ENCODE results near the gene KCNA5.

Gene KCNA5

DNA sequence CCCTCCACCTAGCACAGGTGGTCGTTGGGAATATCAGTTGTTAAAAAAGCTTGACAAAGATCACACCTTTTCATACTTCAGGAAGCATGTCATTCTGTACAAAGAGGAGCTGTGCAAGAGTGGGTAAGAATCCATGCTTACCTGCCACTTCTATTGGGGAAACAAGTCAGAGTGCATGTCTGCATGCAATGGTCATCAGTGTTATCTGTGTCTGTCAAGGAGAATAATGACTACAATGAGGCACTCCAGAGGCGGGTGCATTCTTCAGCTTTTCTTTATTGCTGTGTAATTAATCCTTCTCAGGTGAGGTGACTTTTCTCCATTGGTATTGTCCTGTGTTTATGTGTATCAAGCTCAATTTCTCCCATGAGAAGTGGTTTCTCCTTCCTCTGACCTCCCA is 24.4 kb downstream of the KCNA5 start:
- TF ChIP-seq GABPA (IDR thresholded peaks at IDR 0.05; ENCODE audit: low read depth) (no peak), POLR2AphosphoS5 (IDR thresholded peaks at IDR 0.05; ENCODE audit: low read depth) (no peak), SPI1 (IDR thresholded peaks at IDR 0.05; ENCODE audit: borderline replicate concordance, low read depth) (no peak)
- TF ChIP-seq, protein P1, sequence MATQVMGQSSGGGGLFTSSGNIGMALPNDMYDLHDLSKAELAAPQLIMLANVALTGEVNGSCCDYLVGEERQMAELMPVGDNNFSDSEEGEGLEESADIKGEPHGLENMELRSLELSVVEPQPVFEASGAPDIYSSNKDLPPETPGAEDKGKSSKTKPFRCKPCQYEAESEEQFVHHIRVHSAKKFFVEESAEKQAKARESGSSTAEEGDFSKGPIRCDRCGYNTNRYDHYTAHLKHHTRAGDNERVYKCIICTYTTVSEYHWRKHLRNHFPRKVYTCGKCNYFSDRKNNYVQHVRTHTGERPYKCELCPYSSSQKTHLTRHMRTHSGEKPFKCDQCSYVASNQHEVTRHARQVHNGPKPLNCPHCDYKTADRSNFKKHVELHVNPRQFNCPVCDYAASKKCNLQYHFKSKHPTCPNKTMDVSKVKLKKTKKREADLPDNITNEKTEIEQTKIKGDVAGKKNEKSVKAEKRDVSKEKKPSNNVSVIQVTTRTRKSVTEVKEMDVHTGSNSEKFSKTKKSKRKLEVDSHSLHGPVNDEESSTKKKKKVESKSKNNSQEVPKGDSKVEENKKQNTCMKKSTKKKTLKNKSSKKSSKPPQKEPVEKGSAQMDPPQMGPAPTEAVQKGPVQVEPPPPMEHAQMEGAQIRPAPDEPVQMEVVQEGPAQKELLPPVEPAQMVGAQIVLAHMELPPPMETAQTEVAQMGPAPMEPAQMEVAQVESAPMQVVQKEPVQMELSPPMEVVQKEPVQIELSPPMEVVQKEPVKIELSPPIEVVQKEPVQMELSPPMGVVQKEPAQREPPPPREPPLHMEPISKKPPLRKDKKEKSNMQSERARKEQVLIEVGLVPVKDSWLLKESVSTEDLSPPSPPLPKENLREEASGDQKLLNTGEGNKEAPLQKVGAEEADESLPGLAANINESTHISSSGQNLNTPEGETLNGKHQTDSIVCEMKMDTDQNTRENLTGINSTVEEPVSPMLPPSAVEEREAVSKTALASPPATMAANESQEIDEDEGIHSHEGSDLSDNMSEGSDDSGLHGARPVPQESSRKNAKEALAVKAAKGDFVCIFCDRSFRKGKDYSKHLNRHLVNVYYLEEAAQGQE (IDR thresholded peaks at IDR 0.05; ENCODE audit: insufficient replicate concordance, low read depth), result no peak
- TF ChIP-seq, protein P2, sequence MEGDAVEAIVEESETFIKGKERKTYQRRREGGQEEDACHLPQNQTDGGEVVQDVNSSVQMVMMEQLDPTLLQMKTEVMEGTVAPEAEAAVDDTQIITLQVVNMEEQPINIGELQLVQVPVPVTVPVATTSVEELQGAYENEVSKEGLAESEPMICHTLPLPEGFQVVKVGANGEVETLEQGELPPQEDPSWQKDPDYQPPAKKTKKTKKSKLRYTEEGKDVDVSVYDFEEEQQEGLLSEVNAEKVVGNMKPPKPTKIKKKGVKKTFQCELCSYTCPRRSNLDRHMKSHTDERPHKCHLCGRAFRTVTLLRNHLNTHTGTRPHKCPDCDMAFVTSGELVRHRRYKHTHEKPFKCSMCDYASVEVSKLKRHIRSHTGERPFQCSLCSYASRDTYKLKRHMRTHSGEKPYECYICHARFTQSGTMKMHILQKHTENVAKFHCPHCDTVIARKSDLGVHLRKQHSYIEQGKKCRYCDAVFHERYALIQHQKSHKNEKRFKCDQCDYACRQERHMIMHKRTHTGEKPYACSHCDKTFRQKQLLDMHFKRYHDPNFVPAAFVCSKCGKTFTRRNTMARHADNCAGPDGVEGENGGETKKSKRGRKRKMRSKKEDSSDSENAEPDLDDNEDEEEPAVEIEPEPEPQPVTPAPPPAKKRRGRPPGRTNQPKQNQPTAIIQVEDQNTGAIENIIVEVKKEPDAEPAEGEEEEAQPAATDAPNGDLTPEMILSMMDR (IDR thresholded peaks at IDR 0.05; ENCODE audit: insufficient read depth, low read length), result no peak
- Histone ChIP-seq H3K4me3 (replicated peaks; ENCODE audit: insufficient read depth, low read length) (no peak overlapping the region), H3K27me3 (ENCODE audit: insufficient read depth, poor library complexity, severe bottlenecking) (peaks cover 2% of the 10 kb centered on the region), H3K27ac (replicated peaks) (no peak overlapping the region)
- no peak for DNase-seq (ENCODE audit: low read depth in 1 of 2, low spot score in 1 of 2)

DNA sequence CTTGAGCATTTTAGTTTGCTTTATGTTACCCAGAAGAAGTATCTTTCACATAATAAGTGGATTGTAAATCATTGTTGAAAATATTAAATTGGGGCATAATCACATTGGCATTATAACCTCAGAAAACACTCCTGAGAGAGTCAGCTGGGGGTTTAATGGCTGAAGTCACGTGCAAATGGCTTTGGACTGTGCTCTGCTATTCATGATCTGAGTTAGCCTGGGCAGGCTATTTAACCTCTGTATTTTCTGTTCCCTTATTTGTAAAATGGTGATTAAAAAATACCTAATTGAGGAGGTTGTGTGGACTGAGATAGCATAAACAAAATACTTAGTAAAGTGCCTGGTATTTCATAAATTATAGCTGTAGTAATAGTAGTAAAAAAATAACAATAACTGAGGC is 24.9 kb downstream of the KCNA5 start:
- TF ChIP-seq SPI1 (IDR thresholded peaks at IDR 0.05; ENCODE audit: borderline replicate concordance, low read depth), result no peak
- TF ChIP-seq, protein P1 (IDR thresholded peaks at IDR 0.05; ENCODE audit: insufficient replicate concordance, low read depth), result no peak
- no peak for TF ChIP-seq GABPA (IDR thresholded peaks at IDR 0.05; ENCODE audit: low read depth)
- TF ChIP-seq, protein P2 (IDR thresholded peaks at IDR 0.05; ENCODE audit: insufficient read depth, low read length), result no peak
- TF ChIP-seq POLR2AphosphoS5 (IDR thresholded peaks at IDR 0.05; ENCODE audit: low read depth), result no peak
- Histone ChIP-seq H3K27me3 (ENCODE audit: insufficient read depth, poor library complexity, severe bottlenecking) (peaks cover 2% of the 10 kb centered on the region), H3K27ac (replicated peaks) (no peak overlapping the region), H3K4me3 (replicated peaks; ENCODE audit: insufficient read depth, low read length) (no peak overlapping the region)
- DNase-seq (ENCODE audit: low read depth in 1 of 2, low spot score in 1 of 2), result no peak

DNA sequence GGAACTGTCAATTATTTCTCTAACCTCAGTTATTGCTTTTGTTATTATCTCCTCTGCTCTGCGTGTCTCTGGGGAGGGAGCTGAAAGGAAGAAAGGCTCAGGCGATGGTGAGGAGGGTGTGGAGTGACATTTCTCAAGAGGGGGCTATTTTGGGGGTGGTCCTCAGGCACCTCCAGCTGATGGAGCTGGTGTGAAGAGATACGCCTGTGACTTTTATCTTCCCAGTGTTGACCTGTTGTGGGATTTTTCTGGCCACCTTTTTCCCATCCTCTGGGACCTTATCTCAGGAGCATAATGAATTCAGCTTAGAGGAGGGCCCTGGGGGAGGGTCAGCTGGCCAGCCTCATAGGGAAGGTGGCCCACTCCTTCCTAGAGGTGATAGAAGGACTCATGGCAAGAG is 26.4 kb downstream of the KCNA5 start:
- no peak overlapping the region for H3K4me3 ChIP-seq (replicated peaks; ENCODE audit: insufficient read depth, low read length)
- TF ChIP-seq GABPA (IDR thresholded peaks at IDR 0.05; ENCODE audit: low read depth) (no peak), SPI1 (IDR thresholded peaks at IDR 0.05; ENCODE audit: borderline replicate concordance, low read depth) (no peak), POLR2AphosphoS5 (IDR thresholded peaks at IDR 0.05; ENCODE audit: low read depth) (no peak)
- TF ChIP-seq, protein P2 (IDR thresholded peaks at IDR 0.05; ENCODE audit: insufficient read depth, low read length), result no peak
- TF ChIP-seq, protein P1 (IDR thresholded peaks at IDR 0.05; ENCODE audit: insufficient replicate concordance, low read depth), result no peak

More for the DNA sequence above, 26.4 kb downstream of the KCNA5 start:
- Histone ChIP-seq H3K27me3 (ENCODE audit: insufficient read depth, poor library complexity, severe bottlenecking) (peaks cover 2% of the 10 kb centered on the region), H3K27ac (replicated peaks) (no peak overlapping the region)
- no peak for DNase-seq (ENCODE audit: low read depth in 1 of 2, low spot score in 1 of 2)

All from HL-60 (cell line).